BE2C (cell line): Measurements from ENCODE around the gene C17orf113.

Experiments used
- DNase-seq: peaks from one replicate; pipeline ENCODE4 v3.0.0-alpha.2; 2020
- H3K27me3 ChIP-seq: fragments of 250-450 bp; sonication (Bioruptor Pico); 2 replicates; pipeline ENCODE4 v1.5.1; 2020; ENCODE audit warnings: mild to moderate bottlenecking
- H3K36me3 ChIP-seq: fragments of 250-450 bp; sonication (Bioruptor Pico); 2 replicates; pipeline ENCODE4 v1.5.1; 2020; ENCODE audit warnings: mild to moderate bottlenecking
- H3K4me1 ChIP-seq: fragments of 250-450 bp; sonication (Bioruptor Pico); 2 replicates; pipeline ENCODE4 v1.5.1; 2020
- H3K4me3 ChIP-seq: 2 replicates; pipeline ENCODE4 v1.5.1; 2011; ENCODE audit warnings: low read depth, low read length
- H3K9me3 ChIP-seq: fragments of 250-450 bp; sonication (Bioruptor Pico); 2 replicates; pipeline ENCODE4 v1.5.1; 2020
- CTCF ChIP-seq: IDR thresholded peaks from 2 replicates; pipeline ENCODE4 v1.5.1; 2012; ENCODE audit warnings: mild to moderate bottlenecking, low read depth, low read length

C17orf113 gene

GRCh38 chr17:41996855-41997164 is 53.6 kb downstream of the C17orf113 start:
- Histone ChIP-seq H3K27me3 (no peaks in the 10 kb centered on the region), H3K36me3 (peaks cover 90% of the 10 kb centered on the region), H3K9me3 (no peaks in the 10 kb centered on the region), H3K4me1 (no peaks in the 10 kb centered on the region), H3K4me3 (no peak overlapping the region)
- no peak for TF ChIP-seq CTCF
- DNase-seq: no peak

- Histone ChIP-seq H3K9me3 (no peaks in the 10 kb centered on the region), H3K36me3 (peaks cover 97% of the 10 kb centered on the region), H3K27me3 (no peaks in the 10 kb centered on the region), H3K4me3 (no peak overlapping the region), H3K4me1 (no peaks in the 10 kb centered on the region)
- TF ChIP-seq CTCF: no peak
- DNase-seq: no peak
Observed at GRCh38 chr17:41992576-41992975, 57.8 kb downstream of the C17orf113 start.

GRCh38 chr17:41989702-41990419 is 60.5 kb downstream of the C17orf113 start:
- no peaks in the 10 kb centered on the region for H3K27me3 ChIP-seq
- H3K36me3 ChIP-seq: peaks cover 95% of the 10 kb centered on the region
- H3K4me3 ChIP-seq: no peak overlapping the region
- no peaks in the 10 kb centered on the region for H3K9me3 ChIP-seq
- no peak for TF ChIP-seq CTCF
- no peaks in the 10 kb centered on the region for H3K4me1 ChIP-seq
- DNase-seq: no peak

GRCh38 chr17:41988418-41988817 is 62.0 kb downstream of the C17orf113 start:
- no peaks in the 10 kb centered on the region for H3K9me3 ChIP-seq

More at GRCh38 chr17:41988418-41988817, 62.0 kb downstream of the C17orf113 start:
- no peaks in the 10 kb centered on the region for H3K27me3 ChIP-seq
- no peak for DNase-seq
- TF ChIP-seq CTCF: no peak
- no peak overlapping the region for H3K4me3 ChIP-seq
- no peaks in the 10 kb centered on the region for H3K4me1 ChIP-seq
- peaks cover 95% of the 10 kb centered on the region for H3K36me3 ChIP-seq
